HepG2 (cell line): ENCODE results near the gene PLEKHG5. TPM values are rescaled to one million over a fixed set of nuclear protein-coding genes. Genes with fewer than 3 reads are reported as not detected.

Experiments used
- ATAD3A ChIP-seq: sonication (generic); formaldehyde crosslinking; IDR thresholded peaks from 2 replicates; pipeline ENCODE4 v1.4.0; 2020; ENCODE audit warnings: missing genetic modification reagents
- ISL2 ChIP-seq: sonication (generic); formaldehyde crosslinking; IDR thresholded peaks from 2 replicates; pipeline ENCODE4 v1.5.0; 2020; ENCODE audit warnings: missing genetic modification reagents
- JUND ChIP-seq: sonication (generic); formaldehyde crosslinking; IDR thresholded peaks from 2 replicates; pipeline ENCODE4 v1.8.0; 2022; ENCODE audit warnings: mild to moderate bottlenecking, missing genetic modification reagents
- KLF9 ChIP-seq: IDR thresholded peaks from 2 replicates; pipeline ENCODE4 v1.6.1; 2016; ENCODE audit warnings: low read depth
- MAFF ChIP-seq: IDR thresholded peaks from 2 replicates; pipeline ENCODE4 v1.6.1; 2011; ENCODE audit warnings: low read depth, low read length, improper control_type of control experiment
- MIXL1 ChIP-seq: IDR thresholded peaks from 2 replicates; pipeline ENCODE4 v1.6.1; 2016
- NR2F2 ChIP-seq: IDR thresholded peaks from 2 replicates; pipeline ENCODE4 v1.6.1; 2012; ENCODE audit warnings: low read depth, inconsistent platforms, borderline replicate concordance
- SNAPC2 ChIP-seq: sonication (generic); formaldehyde crosslinking; IDR thresholded peaks from 2 replicates; pipeline ENCODE4 v1.8.1; 2022; ENCODE audit warnings: mild to moderate bottlenecking, missing genetic modification reagents
- SP4 ChIP-seq: sonication (generic); formaldehyde crosslinking; IDR thresholded peaks from 2 replicates; pipeline ENCODE4 v1.8.1; 2023; ENCODE audit warnings: mild to moderate bottlenecking, missing genetic modification reagents
- STAG1 ChIP-seq: sonication (generic); formaldehyde crosslinking; IDR thresholded peaks from 2 replicates; pipeline ENCODE4 v1.4.0; 2020; ENCODE audit warnings: missing genetic modification reagents
- TEAD3 ChIP-seq: optimal IDR thresholded peaks from 2 replicates; pipeline ENCODE3; 2016; ENCODE audit warnings: borderline replicate concordance
- ZC3H13 ChIP-seq: sonication (generic); formaldehyde crosslinking; IDR thresholded peaks from 2 replicates; pipeline ENCODE4 v1.8.1; 2023; ENCODE audit warnings: mild to moderate bottlenecking, missing genetic modification reagents, moderate library complexity
- ZNF207 ChIP-seq: fragments of 450-650 bp; IDR thresholded peaks from 2 replicates; pipeline ENCODE4 v1.6.1; 2016; ENCODE audit warnings: antibody characterized with exemption, borderline replicate concordance
- ZNF354B ChIP-seq: sonication (generic); formaldehyde crosslinking; IDR thresholded peaks from 2 replicates; pipeline ENCODE4 v1.8.0; 2022; ENCODE audit warnings: mild to moderate bottlenecking, missing genetic modification reagents
- ZNF367 ChIP-seq: sonication (generic); formaldehyde crosslinking; IDR thresholded peaks from 2 replicates; pipeline ENCODE4 v1.4.0; 2020; ENCODE audit warnings: missing genetic modification reagents, borderline replicate concordance
- ZNF546 ChIP-seq: sonication (generic); formaldehyde crosslinking; conservative IDR thresholded peaks from 2 replicates; pipeline ENCODE4 v1.8.1; 2023; ENCODE audit warnings: mild to moderate bottlenecking, missing genetic modification reagents
- ZNF556 ChIP-seq: sonication (generic); formaldehyde crosslinking; IDR thresholded peaks from 2 replicates; pipeline ENCODE4 v1.4.0; 2020; ENCODE audit warnings: mild to moderate bottlenecking, missing genetic modification reagents, borderline replicate concordance
- ZNF567 ChIP-seq: sonication (generic); formaldehyde crosslinking; IDR thresholded peaks from 2 replicates; pipeline ENCODE4 v1.8.1; 2023; ENCODE audit warnings: mild to moderate bottlenecking, missing genetic modification reagents, borderline replicate concordance
- ZNF670 ChIP-seq: sonication (generic); formaldehyde crosslinking; IDR thresholded peaks from 2 replicates; pipeline ENCODE4 v1.8.0; 2022; ENCODE audit warnings: mild to moderate bottlenecking, missing genetic modification reagents, borderline replicate concordance
- ZNF761 ChIP-seq: sonication (generic); formaldehyde crosslinking; conservative IDR thresholded peaks from 2 replicates; pipeline ENCODE4 v1.4.0; 2020; ENCODE audit warnings: mild to moderate bottlenecking, missing genetic modification reagents
- ZNF883 ChIP-seq: sonication (generic); formaldehyde crosslinking; IDR thresholded peaks from 2 replicates; pipeline ENCODE4 v1.5.1; 2020; ENCODE audit warnings: mild to moderate bottlenecking, missing genetic modification reagents; ENCODE audit errors: not compliant biosample characterization
- polyA plus RNA-seq, 8 experiments: library from polyadenylated mRNA; depleted of rRNA in 3 of 8; stranded (reverse) in 7 of 8; unstranded in 1 of 8; fragments of >200 nt; fragmentation: Illumina TruSeq in 4 of 8; extraction: Trizol in 4 of 8; gene quantifications; 2 replicates each; pipeline versions ENCODE4 v1.2.1 to v1.2.3, GENCODE V29; 2011 to 2016; ENCODE audit warnings: low read depth in 4 of 8, missing spikeins in 1 of 8, mixed read lengths in 1 of 8; ENCODE audit not compliant: insufficient read depth in 1 of 8
- total RNA-seq, 5 experiments: library from RNA; depleted of rRNA; stranded (reverse); fragments of >200 nt; fragmentation: Illumina TruSeq; extraction: Trizol; gene quantifications; 2 replicates each; pipeline ENCODE4 v1.2.3, GENCODE V29; 2016; ENCODE audit warnings: low read depth in 1 of 5
- TF ChIP-seq, protein P1 (sequence below): sonication (generic); formaldehyde crosslinking; IDR thresholded peaks from 2 replicates; pipeline ENCODE4 v1.5.0; 2020; ENCODE audit warnings: missing genetic modification reagents, mild to moderate bottlenecking, borderline replicate concordance
- TF ChIP-seq, protein P2 (sequence below): sonication (generic); formaldehyde crosslinking; IDR thresholded peaks from 2 replicates; pipeline ENCODE4 v1.5.0; 2020; ENCODE audit warnings: missing genetic modification reagents
- TF ChIP-seq, protein P3 (sequence below): sonication (generic); formaldehyde crosslinking; IDR thresholded peaks from 2 replicates; pipeline ENCODE4 v1.8.1; 2023; ENCODE audit warnings: missing genetic modification reagents, mild to moderate bottlenecking, borderline replicate concordance
- TF ChIP-seq, protein P4 (sequence below): sonication (generic); formaldehyde crosslinking; IDR thresholded peaks from 2 replicates; pipeline ENCODE4 v1.5.0; 2020; ENCODE audit warnings: mild to moderate bottlenecking, missing genetic modification reagents, borderline replicate concordance
- TF ChIP-seq, protein P5 (sequence below): sonication (generic); formaldehyde crosslinking; IDR thresholded peaks from 2 replicates; pipeline ENCODE4 v1.5.0; 2020; ENCODE audit warnings: missing genetic modification reagents
- TF ChIP-seq, protein P6 (sequence below): sonication (generic); formaldehyde crosslinking; IDR thresholded peaks from 2 replicates; pipeline ENCODE4 v1.5.0; 2020; ENCODE audit warnings: missing genetic modification reagents

PLEKHG5 gene
- total and polyA plus RNA-seq, 2 of the 13 experiments (the other 11 are each of a cell fraction or from before 2014, with no cell fraction given): 1.9 to 3.5 TPM

DNA sequence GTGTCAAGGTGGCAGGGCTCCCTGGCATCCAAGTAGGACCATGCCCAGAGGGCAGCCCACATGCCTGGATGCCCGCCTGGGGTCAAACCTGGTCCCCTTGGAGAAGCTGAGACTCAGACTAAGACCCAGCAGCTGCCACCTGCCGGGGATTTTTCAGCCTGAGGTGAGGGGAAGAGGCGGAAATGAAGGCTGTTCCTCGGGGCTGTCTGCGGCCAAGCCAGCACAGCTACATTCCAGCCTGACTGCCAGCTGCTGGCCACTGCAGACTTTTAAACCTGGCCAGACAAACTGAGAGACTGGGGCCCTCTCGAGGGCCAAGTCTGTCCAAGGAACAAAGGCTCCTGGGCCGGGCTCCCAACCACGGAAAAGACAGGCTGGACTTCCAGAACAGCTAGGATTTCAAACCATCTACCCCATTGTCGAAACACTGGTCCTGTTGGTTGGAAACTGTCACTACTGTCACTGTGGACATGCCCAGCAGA, 21.9 kb upstream of the PLEKHG5 start (continued):
- TF ChIP-seq ZNF567: no peak
- TF ChIP-seq ZNF883 (CRISPR knock-in tag): no peak
- no peak for TF ChIP-seq MAFF
- no peak for TF ChIP-seq ZNF367 (CRISPR knock-in tag)
- no peak for TF ChIP-seq ZNF670 (CRISPR knock-in tag)
- TF ChIP-seq ATAD3A (CRISPR knock-in tag): no peak
- TF ChIP-seq, protein P1, sequence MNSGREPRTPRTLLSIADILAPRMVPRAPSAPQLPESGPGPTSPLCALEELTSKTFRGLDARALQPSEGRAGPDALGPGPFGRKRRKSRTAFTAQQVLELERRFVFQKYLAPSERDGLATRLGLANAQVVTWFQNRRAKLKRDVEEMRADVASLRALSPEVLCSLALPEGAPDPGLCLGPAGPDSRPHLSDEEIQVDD (CRISPR knock-in tag): no peak
- no peak for TF ChIP-seq SP4 (CRISPR knock-in tag)
- TF ChIP-seq KLF9: no peak
- TF ChIP-seq ISL2 (CRISPR knock-in tag): no peak
- TF ChIP-seq ZNF546 (CRISPR knock-in tag): no peak
- no peak for TF ChIP-seq NR2F2
- TF ChIP-seq MIXL1 (CRISPR knock-in tag): no peak
- no peak for TF ChIP-seq ZNF761 (CRISPR knock-in tag)
- 0 out of 2 replicates have a peak, but pooled peaks have one; percentile 2 for TF ChIP-seq STAG1 (CRISPR knock-in tag)
- TF ChIP-seq ZNF354B (CRISPR knock-in tag): no peak
- TF ChIP-seq, protein P2, sequence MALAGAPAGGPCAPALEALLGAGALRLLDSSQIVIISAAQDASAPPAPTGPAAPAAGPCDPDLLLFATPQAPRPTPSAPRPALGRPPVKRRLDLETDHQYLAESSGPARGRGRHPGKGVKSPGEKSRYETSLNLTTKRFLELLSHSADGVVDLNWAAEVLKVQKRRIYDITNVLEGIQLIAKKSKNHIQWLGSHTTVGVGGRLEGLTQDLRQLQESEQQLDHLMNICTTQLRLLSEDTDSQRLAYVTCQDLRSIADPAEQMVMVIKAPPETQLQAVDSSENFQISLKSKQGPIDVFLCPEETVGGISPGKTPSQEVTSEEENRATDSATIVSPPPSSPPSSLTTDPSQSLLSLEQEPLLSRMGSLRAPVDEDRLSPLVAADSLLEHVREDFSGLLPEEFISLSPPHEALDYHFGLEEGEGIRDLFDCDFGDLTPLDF (CRISPR knock-in tag): no peak
- TF ChIP-seq ZNF207: no peak
- TF ChIP-seq ZC3H13 (CRISPR knock-in tag): no peak
- TF ChIP-seq TEAD3 (CRISPR knock-in tag): peak; percentile 86
- TF ChIP-seq, protein P3, sequence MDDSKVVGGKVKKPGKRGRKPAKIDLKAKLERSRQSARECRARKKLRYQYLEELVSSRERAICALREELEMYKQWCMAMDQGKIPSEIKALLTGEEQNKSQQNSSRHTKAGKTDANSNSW (CRISPR knock-in tag): no peak
- no peak for TF ChIP-seq SNAPC2 (CRISPR knock-in tag)
- TF ChIP-seq, protein P4, sequence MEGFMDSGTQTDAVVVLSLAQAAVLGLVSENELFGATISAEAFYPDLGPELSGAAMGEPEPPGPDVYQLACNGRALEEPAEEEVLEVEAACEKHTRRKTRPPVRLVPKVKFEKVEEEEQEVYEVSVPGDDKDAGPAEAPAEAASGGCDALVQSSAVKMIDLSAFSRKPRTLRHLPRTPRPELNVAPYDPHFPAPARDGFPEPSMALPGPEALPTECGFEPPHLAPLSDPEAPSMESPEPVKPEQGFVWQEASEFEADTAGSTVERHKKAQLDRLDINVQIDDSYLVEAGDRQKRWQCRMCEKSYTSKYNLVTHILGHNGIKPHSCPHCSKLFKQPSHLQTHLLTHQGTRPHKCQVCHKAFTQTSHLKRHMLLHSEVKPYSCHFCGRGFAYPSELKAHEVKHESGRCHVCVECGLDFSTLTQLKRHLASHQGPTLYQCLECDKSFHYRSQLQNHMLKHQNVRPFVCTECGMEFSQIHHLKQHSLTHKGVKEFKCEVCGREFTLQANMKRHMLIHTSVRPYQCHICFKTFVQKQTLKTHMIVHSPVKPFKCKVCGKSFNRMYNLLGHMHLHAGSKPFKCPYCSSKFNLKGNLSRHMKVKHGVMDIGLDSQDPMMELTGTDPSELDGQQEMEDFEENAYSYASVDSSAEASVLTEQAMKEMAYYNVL (CRISPR knock-in tag): no peak
- TF ChIP-seq, protein P5, sequence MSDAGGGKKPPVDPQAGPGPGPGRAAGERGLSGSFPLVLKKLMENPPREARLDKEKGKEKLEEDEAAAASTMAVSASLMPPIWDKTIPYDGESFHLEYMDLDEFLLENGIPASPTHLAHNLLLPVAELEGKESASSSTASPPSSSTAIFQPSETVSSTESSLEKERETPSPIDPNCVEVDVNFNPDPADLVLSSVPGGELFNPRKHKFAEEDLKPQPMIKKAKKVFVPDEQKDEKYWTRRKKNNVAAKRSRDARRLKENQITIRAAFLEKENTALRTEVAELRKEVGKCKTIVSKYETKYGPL (CRISPR knock-in tag): no peak
- TF ChIP-seq ZNF556 (CRISPR knock-in tag): 0 out of 2 replicates have a peak, but pooled peaks have one; percentile 8
- no peak for TF ChIP-seq JUND
- TF ChIP-seq, protein P6, sequence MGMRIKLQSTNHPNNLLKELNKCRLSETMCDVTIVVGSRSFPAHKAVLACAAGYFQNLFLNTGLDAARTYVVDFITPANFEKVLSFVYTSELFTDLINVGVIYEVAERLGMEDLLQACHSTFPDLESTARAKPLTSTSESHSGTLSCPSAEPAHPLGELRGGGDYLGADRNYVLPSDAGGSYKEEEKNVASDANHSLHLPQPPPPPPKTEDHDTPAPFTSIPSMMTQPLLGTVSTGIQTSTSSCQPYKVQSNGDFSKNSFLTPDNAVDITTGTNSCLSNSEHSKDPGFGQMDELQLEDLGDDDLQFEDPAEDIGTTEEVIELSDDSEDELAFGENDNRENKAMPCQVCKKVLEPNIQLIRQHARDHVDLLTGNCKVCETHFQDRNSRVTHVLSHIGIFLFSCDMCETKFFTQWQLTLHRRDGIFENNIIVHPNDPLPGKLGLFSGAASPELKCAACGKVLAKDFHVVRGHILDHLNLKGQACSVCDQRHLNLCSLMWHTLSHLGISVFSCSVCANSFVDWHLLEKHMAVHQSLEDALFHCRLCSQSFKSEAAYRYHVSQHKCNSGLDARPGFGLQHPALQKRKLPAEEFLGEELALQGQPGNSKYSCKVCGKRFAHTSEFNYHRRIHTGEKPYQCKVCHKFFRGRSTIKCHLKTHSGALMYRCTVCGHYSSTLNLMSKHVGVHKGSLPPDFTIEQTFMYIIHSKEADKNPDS (CRISPR knock-in tag): no peak
